Upper lobe of left lung (tissue), 4 donors: ENCODE measurements around the gene EHD3.

Source experiments
- CTCF ChIP-seq, 6 experiments: fragments of 450-650 bp in 4 of 6; fragments of 200-600 bp in 2 of 6; sonication (generic) in 2 of 6; IDR thresholded peaks; one replicate each; pipeline ENCODE4 v1.5.1; 2016 to 2019; ENCODE audit warnings: antibody characterized with exemption in 6 of 6
- POLR2AphosphoS5 ChIP-seq, 2 donors: sonication (generic); formaldehyde crosslinking; IDR thresholded peaks; one replicate each; pipeline ENCODE4 v1.5.1; 2017; ENCODE audit warnings: antibody characterized with exemption in 2 of 2

GRCh38 chr2:31240381-31241365 is 6.7 kb downstream of the EHD3 start:
- TF ChIP-seq CTCF (IDR thresholded peaks at IDR 0.05) (no peak), POLR2AphosphoS5 (IDR thresholded peaks at IDR 0.05) (no peak)
